Keratinocyte (primary cell): ENCODE measurements around the gene NEB. TPM values are rescaled to one million over a fixed set of nuclear protein-coding genes. Genes with fewer than 3 reads are reported as not detected.

ENCODE experiments used
- DNase-seq: peaks from one replicate; pipeline ENCODE4 v3.0.0-alpha.2; 2011; ENCODE audit warnings: low read depth, missing footprints, low spot score
- FAIRE-seq: peaks from 2 replicates; lab custom pipeline; 2011; peaks lifted over from hg19 to GRCh38; lab: Jason Lieb, UNC
- H2AFZ ChIP-seq: 2 replicates; pipeline ENCODE4 v1.6.0; 2012; ENCODE audit warnings: low read length, control low read depth, inconsistent platforms; ENCODE audit not compliant: control insufficient read depth
- H3K27ac ChIP-seq: 2 replicates; pipeline ENCODE4 v1.5.1; 2011; ENCODE audit warnings: low read length; ENCODE audit not compliant: control insufficient read depth, insufficient read depth
- H3K27me3 ChIP-seq: 3 replicates; pipeline ENCODE4 v1.6.0; 2011; ENCODE audit warnings: low read length; ENCODE audit not compliant: control insufficient read depth, insufficient read depth; ENCODE audit errors: extremely low read depth
- H3K36me3 ChIP-seq, 2 experiments: 2 replicates in 1 of 2; 3 replicates in 1 of 2; pipeline ENCODE4 v1.5.1; 2011; ENCODE audit warnings: low read length in 2 of 2, mild to moderate bottlenecking in 1 of 2; ENCODE audit not compliant: control insufficient read depth in 2 of 2, insufficient read depth in 2 of 2; ENCODE audit errors: extremely low read depth in 1 of 2
- H3K4me1 ChIP-seq: 3 replicates; pipeline ENCODE4 v1.5.1; 2011; ENCODE audit warnings: low read length; ENCODE audit not compliant: control insufficient read depth, insufficient read depth; ENCODE audit errors: extremely low read depth
- H3K4me2 ChIP-seq: 3 replicates; pipeline ENCODE4 v1.6.0; 2011; ENCODE audit warnings: low read depth, low read length; ENCODE audit not compliant: control insufficient read depth, insufficient read depth; ENCODE audit errors: extremely low read depth
- H3K4me3 ChIP-seq, 3 experiments: fragments of 200-600 bp in 1 of 3; sonication (generic) in 1 of 3; 2 replicates in 2 of 3; 3 replicates in 1 of 3; pipeline ENCODE4 v1.5.1; 2011 to 2016; ENCODE audit warnings: low read length in 3 of 3, mild to moderate bottlenecking in 3 of 3, control low read depth in 2 of 3, inconsistent platforms in 1 of 3, low read depth in 1 of 3, mixed read lengths in 1 of 3, mixed run types in 1 of 3, moderate library complexity in 1 of 3; ENCODE audit not compliant: control insufficient read depth in 2 of 3, insufficient read depth in 2 of 3; ENCODE audit errors: extremely low read depth in 1 of 3
- H3K79me2 ChIP-seq: 2 replicates; pipeline ENCODE4 v1.6.0; 2012; ENCODE audit warnings: low read length; ENCODE audit not compliant: control insufficient read depth, insufficient read depth
- H3K9ac ChIP-seq: 3 replicates; pipeline ENCODE4 v1.6.0; 2011; ENCODE audit warnings: low read length; ENCODE audit not compliant: control insufficient read depth, insufficient read depth; ENCODE audit errors: extremely low read depth
- H3K9me1 ChIP-seq: 3 replicates; pipeline ENCODE4 v1.6.0; 2011; ENCODE audit warnings: low read length; ENCODE audit not compliant: control insufficient read depth, insufficient read depth; ENCODE audit errors: extremely low read depth
- H3K9me3 ChIP-seq: 2 replicates; pipeline ENCODE4 v1.5.1; 2012; ENCODE audit warnings: low read depth, low read length; ENCODE audit not compliant: control insufficient read depth
- H4K20me1 ChIP-seq: 3 replicates; pipeline ENCODE4 v1.6.0; 2011; ENCODE audit warnings: low read length; ENCODE audit not compliant: control insufficient read depth, insufficient read depth; ENCODE audit errors: extremely low read depth
- CTCF ChIP-seq, 3 experiments: IDR thresholded peaks in 1 of 3; conservative IDR thresholded peaks in 1 of 3; optimal IDR thresholded peaks in 1 of 3; 2 replicates in 2 of 3; 3 replicates in 1 of 3; pipeline versions ENCODE3 to v1.5.1; 2011; ENCODE audit warnings: low read length in 3 of 3, mild to moderate bottlenecking in 3 of 3, moderate library complexity in 2 of 3, control low read depth in 1 of 3, inconsistent platforms in 1 of 3; ENCODE audit not compliant: insufficient read depth in 2 of 3; ENCODE audit errors: extremely low read depth in 1 of 3
- EZH2 ChIP-seq: IDR thresholded peaks from one replicate; pipeline ENCODE4 v1.6.1; 2012; ENCODE audit warnings: inconsistent platforms, mild to moderate bottlenecking, low read length, moderate library complexity
- dilution Hi-C: fragments of 300-500 bp; cut with MboI; formaldehyde crosslinking; loops from one replicate; pipeline ENCODE4 v1.7.0; 2020; ENCODE audit warnings: low sequenced_read_pairs; ENCODE audit not compliant: extremely low pct_ligation_motif_present
- polyA plus RNA-seq, 5 experiments: library from polyadenylated mRNA; depleted of rRNA in 3 of 5; stranded (reverse) in 3 of 5; stranded (forward) in 1 of 5; unstranded in 1 of 5; fragments of >200 nt; gene quantifications; 1 replicate in 1 of 5; 2 replicates in 3 of 5; 3 replicates in 1 of 5; pipeline versions ENCODE4 v1.2.1 to v1.2.3, GENCODE V29; 2011 to 2012; ENCODE audit warnings: missing spikeins in 2 of 5, low read depth in 1 of 5, low replicate concordance in 1 of 5

The NEB gene
- polyA plus RNA-seq, 1 donor (not counting 4 experiments of a cell fraction or from before 2014, with no cell fraction given), result 0.67 TPM

DNA sequence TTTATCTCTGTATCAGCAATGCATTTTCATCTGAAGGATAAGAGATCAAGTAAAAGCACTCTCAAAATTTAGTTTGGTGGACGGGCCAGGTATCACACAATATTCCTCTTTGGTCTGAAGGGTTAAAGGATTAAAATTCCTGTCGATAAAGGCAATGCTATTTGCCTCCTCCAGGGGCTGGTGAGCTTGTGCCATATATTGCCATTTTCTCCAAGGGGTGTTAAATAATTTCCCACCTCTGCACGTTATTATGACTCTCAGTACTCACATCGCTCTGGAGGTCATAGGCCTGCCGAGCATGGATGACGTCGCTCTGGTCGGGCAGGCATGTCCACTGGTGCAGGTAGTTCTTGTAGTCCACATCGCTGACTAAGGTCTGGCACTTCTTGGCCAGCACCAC, 94.2 kb downstream of the NEB start:
- Histone ChIP-seq H3K4me3 (no peak overlapping the region), H3K79me2 (no peaks in the 10 kb centered on the region), H3K4me2 (no peak overlapping the region), H4K20me1 (no peaks in the 10 kb centered on the region), H3K27me3 (no peaks in the 10 kb centered on the region), H2AFZ (no peak overlapping the region), H3K27ac (no peak overlapping the region), H3K9me3 (no peaks in the 10 kb centered on the region), H3K9ac (no peak overlapping the region), H3K4me1 (peaks cover 3% of the 10 kb centered on the region), H3K36me3 (no peaks in the 10 kb centered on the region), H3K9me1 (peaks cover 2% of the 10 kb centered on the region)
- TF ChIP-seq EZH2 (no peak), CTCF (optimal IDR thresholded peaks at IDR 0.05 in 1 of 3, IDR thresholded peaks at IDR 0.05 in 1 of 3, conservative IDR thresholded peaks at IDR 0.05 in 1 of 3; ENCODE audit: extremely low read depth in 1 of 3, insufficient read depth in 2 of 3, low read length in 3 of 3) (no peak)
- FAIRE-seq (no peak), DNase-seq (no peak)
- dilution Hi-C loops, result no loop called here

GRCh38 chr2:151638990-151639389, 95.3 kb downstream of the NEB start:
- H3K4me3 ChIP-seq, result no peak overlapping the region
- H3K9ac ChIP-seq, result no peak overlapping the region
- H3K4me2 ChIP-seq, result no peak overlapping the region
- DNase-seq (no peak), FAIRE-seq (no peak)
- dilution Hi-C loops, result no loop called here
- no peak for TF ChIP-seq CTCF (optimal IDR thresholded peaks at IDR 0.05 in 1 of 3, IDR thresholded peaks at IDR 0.05 in 1 of 3, conservative IDR thresholded peaks at IDR 0.05 in 1 of 3; ENCODE audit: extremely low read depth in 1 of 3, insufficient read depth in 2 of 3, low read length in 3 of 3)
- no peak for TF ChIP-seq EZH2
- H3K9me3 ChIP-seq, result no peaks in the 10 kb centered on the region
- H3K9me1 ChIP-seq, result peaks cover 2% of the 10 kb centered on the region
- no peaks in the 10 kb centered on the region for H3K79me2 ChIP-seq
- H3K36me3 ChIP-seq, result no peaks in the 10 kb centered on the region
- H3K27ac ChIP-seq, result no peak overlapping the region
- no peaks in the 10 kb centered on the region for H4K20me1 ChIP-seq
- H3K4me1 ChIP-seq, result peaks cover 3% of the 10 kb centered on the region
- H3K27me3 ChIP-seq, result no peaks in the 10 kb centered on the region
- no peak overlapping the region for H2AFZ ChIP-seq
